SK-N-MC (cell line): ENCODE data around the gene CAMK2G.

Source experiments
- DNase-seq: peaks from one replicate; pipeline ENCODE4 v3.0.0-alpha.2; 2011; ENCODE audit warnings: low read depth, low spot score
- H3K27ac ChIP-seq: fragments of 200-600 bp; sonication (generic); 2 replicates; pipeline ENCODE4 v1.5.1; 2016; ENCODE audit warnings: mixed run types
- H3K36me3 ChIP-seq: fragments of 200-600 bp; sonication (generic); 2 replicates; pipeline ENCODE4 v1.6.1; 2017; ENCODE audit warnings: antibody characterized with exemption, low read length, mixed read lengths; ENCODE audit not compliant: insufficient read depth
- H3K4me3 ChIP-seq: fragments of 200-600 bp; sonication (generic); 2 replicates; pipeline ENCODE4 v1.5.1; 2016
- H3K9ac ChIP-seq: fragments of 200-600 bp; sonication (generic); 2 replicates; pipeline ENCODE4 v1.8.0; 2017; ENCODE audit warnings: mixed run types, mixed read lengths; ENCODE audit not compliant: insufficient read length
- H3K9me3 ChIP-seq: fragments of 200-600 bp; sonication (generic); 2 replicates; pipeline ENCODE4 v1.6.1; 2017; ENCODE audit warnings: low read depth, mild to moderate bottlenecking, antibody characterized with exemption, low read length, moderate library complexity, mixed read lengths
- EZH2 ChIP-seq: fragments of 200-600 bp; sonication (generic); IDR thresholded peaks from one replicate; pipeline ENCODE4 v1.6.1; 2017; ENCODE audit warnings: antibody characterized with exemption
- FOXP2 ChIP-seq: optimal IDR thresholded peaks from 2 replicates; pipeline ENCODE3; 2011; ENCODE audit warnings: mild to moderate bottlenecking, moderate library complexity; ENCODE audit not compliant: insufficient read depth; ENCODE audit errors: extremely low read length, control extremely low read depth
- POLR2AphosphoS5 ChIP-seq: IDR thresholded peaks from 2 replicates; pipeline ENCODE4 v1.6.1; 2012; ENCODE audit warnings: mild to moderate bottlenecking, low read depth, low read length, borderline replicate concordance

CAMK2G gene

DNA sequence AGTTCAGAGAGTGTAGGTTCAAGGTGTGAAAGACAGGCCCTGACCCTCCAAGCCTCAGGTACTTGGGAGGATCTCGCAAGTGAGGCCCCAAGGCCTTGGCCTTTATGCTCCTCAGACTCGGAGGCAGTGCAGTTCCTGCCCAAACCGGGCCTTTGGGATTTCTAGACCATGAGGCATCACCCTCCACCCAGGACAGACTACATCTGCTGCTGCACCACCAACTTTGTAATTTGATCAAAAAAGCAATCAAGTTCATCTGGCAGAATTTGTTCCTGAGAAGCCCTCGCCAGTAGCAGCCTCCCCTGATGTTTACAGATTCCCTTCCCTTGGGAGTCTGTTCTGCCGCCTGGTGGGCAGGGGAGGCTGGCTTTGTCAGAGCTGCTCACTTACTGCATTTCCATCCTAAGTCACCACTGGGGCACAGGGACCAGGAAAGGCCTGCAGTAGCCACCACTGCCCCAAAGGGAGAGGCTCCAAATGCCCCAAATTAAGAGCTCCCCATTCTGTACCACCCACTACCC lies 2.1 kb downstream of the CAMK2G start:
- TF ChIP-seq FOXP2 (no peak), POLR2AphosphoS5 (no peak), EZH2 (no peak)
- H3K27ac ChIP-seq: no peak overlapping the region
- H3K9me3 ChIP-seq: no peaks in the 10 kb centered on the region
- H3K4me3 ChIP-seq: no peak overlapping the region
- H3K36me3 ChIP-seq: no peaks in the 10 kb centered on the region
- no peak overlapping the region for H3K9ac ChIP-seq
- DNase-seq: no peak

DNA sequence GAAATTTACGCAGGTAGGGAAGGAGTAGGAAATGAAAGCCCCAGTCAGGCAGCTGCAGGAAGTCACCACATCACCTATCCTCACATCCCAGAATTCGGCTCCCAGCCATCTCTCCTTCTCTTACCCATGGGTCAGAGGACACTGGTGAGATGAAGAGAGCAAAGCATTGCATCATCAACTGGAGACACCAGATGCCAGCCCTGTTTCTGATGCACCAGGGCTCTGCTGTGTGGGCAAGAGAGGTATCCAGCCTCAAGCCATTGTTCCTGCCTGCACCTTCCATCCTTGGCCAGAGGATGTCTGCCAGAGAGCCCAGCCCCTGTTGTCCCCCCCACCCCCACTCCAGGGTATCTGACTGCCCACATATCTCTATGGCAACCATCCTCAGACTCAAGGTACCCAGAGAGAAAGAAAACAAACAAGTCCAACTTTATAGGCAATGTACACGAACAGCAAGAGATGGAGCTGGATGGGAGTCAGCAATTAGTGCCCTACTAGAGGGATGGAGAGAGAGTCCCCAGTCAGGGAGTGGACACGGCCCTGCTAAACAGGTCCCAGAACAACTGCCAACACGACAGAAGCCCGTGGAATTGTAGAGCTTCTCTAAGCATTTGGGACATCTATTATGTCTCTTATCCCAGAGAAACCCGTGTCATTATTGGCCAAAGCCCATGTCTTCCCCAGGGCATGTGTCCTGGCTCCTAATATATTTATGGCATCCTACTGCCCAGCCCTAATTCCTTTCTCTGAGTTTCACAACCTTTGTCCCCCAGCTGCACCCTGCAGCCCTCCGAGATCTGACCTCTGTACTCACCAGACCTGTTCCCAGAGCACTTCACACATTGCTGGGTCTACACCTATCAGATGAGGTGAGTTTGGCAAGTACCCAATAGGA lies 2.8 kb downstream of the CAMK2G start:
- Histone ChIP-seq H3K36me3 (no peaks in the 10 kb centered on the region), H3K9ac (no peak overlapping the region), H3K4me3 (no peak overlapping the region), H3K9me3 (no peaks in the 10 kb centered on the region), H3K27ac (no peak overlapping the region)
- TF ChIP-seq POLR2AphosphoS5 (no peak), EZH2 (no peak), FOXP2 (no peak)
- no peak for DNase-seq

DNA sequence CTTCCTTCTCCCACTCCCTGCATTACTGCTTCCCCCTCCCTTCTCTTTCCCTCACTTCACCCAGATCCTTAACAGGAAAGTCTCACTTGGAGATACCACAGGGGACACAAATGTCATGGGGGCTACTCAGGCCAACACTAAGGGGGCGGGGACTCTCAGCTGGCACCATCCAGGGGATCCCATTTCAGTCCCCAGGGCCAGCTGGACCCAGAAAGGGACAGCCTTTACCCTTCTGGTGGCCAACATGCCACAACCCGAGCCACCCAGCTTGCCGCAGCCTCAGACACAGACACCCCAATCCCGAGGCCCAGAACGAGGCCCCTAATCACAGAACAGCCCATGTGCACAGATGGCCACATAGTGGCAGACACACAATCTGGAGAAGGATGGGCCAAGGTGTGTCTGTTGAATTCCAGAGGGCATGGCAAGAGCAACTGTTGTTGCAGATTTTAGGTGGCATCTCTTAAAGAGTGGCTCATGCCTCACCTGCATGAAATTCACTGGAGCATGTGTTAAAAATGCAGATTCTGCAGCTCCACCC lies 5.6 kb downstream of the CAMK2G start:
- no peaks in the 10 kb centered on the region for H3K9me3 ChIP-seq
- H3K9ac ChIP-seq: no peak overlapping the region
- no peaks in the 10 kb centered on the region for H3K36me3 ChIP-seq
- DNase-seq: no peak
- no peak overlapping the region for H3K27ac ChIP-seq
- H3K4me3 ChIP-seq: no peak overlapping the region
- no peak for TF ChIP-seq POLR2AphosphoS5

DNA sequence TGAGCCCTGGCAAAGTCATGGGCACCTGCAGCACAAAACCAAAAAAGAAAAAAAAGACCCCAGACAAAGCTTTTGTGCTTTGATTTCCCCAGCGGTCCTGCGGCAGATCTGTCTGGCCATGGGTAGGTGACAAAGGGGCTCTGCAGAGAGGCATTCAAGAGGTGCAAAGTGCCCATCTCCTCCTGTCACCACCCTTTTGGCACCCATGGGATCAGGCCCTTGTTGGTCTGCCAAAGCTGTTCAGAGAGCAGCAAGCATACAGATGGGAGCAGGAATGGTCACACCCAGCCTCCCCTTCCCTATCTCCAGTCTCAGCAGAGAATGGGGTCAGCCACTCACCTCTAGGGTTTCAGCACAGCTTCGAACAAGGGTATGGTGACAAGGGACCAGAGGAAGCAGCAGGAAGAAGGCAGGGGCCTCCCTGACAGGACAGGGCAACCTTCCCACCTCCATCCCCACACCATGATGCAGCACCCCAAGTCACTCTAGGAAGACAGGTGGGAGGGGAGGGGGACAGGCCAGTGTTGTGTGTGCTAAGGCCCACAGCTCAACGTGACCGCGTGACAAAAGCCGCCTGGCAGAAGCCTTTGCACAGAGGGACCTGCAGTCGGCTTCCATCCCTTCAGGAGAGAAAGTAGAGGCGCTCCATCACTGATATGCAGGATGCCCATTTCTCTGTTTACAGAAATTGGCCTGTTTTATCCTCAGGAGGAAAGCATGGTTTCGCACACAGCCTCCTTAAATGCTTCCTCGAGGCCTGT lies 6.3 kb downstream of the CAMK2G start:
- H3K9ac ChIP-seq: no peak overlapping the region
- H3K27ac ChIP-seq: no peak overlapping the region
- H3K9me3 ChIP-seq: no peaks in the 10 kb centered on the region
- H3K36me3 ChIP-seq: no peaks in the 10 kb centered on the region
- DNase-seq: no peak
- no peak overlapping the region for H3K4me3 ChIP-seq
- TF ChIP-seq FOXP2 (no peak), POLR2AphosphoS5 (no peak), EZH2 (no peak)

DNA sequence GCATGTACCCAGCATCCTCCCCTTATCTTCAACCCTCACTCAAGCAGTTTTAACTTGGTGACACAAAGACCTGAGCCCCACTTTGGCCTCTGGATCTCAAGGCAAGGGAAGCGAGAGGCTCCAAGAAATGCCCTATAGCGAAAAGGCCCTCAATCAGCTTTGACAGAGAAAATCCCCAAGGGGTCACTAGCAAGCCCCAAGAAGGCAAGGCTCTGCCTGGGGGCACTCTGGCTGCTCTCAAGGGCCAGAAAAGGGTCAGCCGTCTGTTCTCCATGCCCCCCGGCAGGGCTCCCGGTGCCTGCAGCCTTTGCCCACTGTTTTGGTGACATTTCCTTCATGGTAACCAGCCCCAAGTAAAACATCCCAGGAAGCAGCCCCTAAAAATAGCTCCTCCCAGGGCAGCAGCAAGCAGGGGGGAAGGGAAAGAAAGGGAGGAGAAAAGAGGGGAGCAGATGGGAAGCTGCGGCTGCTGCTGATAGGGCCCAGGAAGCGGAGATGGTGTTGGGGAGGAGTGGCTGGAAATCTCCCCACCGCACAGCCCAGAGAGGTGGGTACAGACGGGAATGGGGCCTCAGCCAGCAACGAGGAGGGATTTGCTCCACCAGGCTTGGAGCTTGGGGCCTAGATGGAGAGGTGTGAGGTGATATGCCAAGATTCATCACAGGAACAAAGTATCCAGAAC lies 7.1 kb downstream of the CAMK2G start:
- Histone ChIP-seq H3K27ac (no peak overlapping the region), H3K4me3 (no peak overlapping the region), H3K9me3 (no peaks in the 10 kb centered on the region), H3K36me3 (no peaks in the 10 kb centered on the region), H3K9ac (no peak overlapping the region)
- TF ChIP-seq POLR2AphosphoS5 (no peak), FOXP2 (no peak), EZH2 (no peak)
- DNase-seq: no peak

DNA sequence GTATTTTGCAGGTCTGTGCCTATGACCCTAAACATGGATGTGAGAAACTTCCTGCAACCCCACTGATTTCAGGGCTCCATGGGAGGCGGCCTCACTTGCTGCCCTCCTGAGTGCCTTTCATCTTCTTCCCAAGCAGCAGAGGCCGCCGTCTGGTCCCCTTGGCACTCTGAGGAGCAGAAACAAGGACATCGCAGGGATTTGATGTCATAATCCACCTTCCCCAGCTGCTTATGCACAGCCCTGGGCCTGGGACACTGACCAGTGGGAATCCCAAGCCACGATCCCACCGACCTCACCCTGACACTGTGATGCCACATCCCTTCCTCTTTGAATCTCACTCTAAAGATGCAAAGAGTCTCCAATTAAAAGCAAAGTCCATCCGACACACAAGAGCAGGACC lies 7.7 kb downstream of the CAMK2G start:
- H3K27ac ChIP-seq: no peak overlapping the region
- no peak for TF ChIP-seq POLR2AphosphoS5
- no peak for TF ChIP-seq FOXP2
- no peak for TF ChIP-seq EZH2
- H3K9me3 ChIP-seq: no peaks in the 10 kb centered on the region
- no peak overlapping the region for H3K9ac ChIP-seq
- DNase-seq: no peak
- H3K36me3 ChIP-seq: no peaks in the 10 kb centered on the region
- no peak overlapping the region for H3K4me3 ChIP-seq

DNA sequence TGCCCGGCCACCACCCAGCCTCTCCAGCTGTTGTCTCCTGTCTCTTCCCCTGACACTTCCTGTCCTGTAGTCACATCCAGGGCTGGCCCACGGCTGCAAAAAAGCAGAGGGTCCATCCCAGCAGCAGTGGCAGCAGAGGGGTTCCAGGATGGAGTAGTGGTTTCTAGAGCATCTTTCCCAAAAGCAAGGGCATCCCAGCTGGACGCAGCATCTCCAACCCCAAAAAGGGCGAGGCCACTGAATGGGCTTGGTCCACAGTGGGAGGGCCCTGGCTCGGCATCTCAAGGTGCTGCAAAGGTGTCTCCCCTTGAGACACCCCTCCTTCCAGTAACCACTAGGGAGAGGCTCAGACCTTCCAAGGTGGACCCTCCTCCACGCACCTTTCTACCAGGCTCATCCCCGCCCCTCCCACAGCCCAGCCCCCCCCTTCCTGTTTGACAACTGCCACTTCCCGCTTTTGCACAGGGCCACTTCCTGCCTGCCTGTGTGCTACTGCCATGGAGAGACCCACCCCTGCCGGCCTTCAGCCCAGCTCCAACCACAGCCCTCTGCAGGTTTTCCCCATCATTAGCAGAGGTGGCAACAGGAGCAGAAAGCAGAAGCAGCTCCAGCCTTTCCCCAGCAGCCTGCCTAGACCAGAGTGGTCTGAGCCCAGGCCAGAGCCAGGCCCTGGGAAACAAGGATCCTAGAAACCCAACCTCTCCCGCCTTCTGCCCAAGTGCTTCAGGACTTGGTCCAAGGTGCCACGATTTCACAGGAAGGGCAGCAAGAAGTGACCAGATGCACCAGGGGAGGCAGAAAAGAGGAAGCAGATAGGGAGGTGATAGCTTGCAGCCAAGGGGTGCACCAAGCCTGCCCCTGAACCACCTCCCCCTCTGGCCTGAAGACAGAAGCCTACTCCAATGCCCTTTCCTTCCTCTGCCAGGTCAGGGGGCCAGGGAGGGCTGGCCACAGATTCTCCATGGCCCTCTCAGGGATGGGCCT lies 8.6 kb downstream of the CAMK2G start:
- no peak for TF ChIP-seq FOXP2
- TF ChIP-seq EZH2: no peak
- TF ChIP-seq POLR2AphosphoS5: no peak
- no peak overlapping the region for H3K9ac ChIP-seq
- no peak for DNase-seq

More for the DNA sequence above, 8.6 kb downstream of the CAMK2G start:
- Histone ChIP-seq H3K27ac (no peak overlapping the region), H3K9me3 (no peaks in the 10 kb centered on the region), H3K4me3 (no peak overlapping the region), H3K36me3 (no peaks in the 10 kb centered on the region)
